Stimulated activated CD8-positive, alpha-beta memory T cell treated with anti-CD3 and anti-CD28 coated beads, Interleukin-12 subunit alpha, Interleukin-12 subunit beta, amount 100 ng/mL, for 24 hours (primary cell): ENCODE results near the gene ERBB2.

Experiments used
- DNase-seq: peaks from one replicate; pipeline ENCODE4 v3.0.0-alpha.2; 2020; ENCODE audit errors: extremely low read depth

ERBB2 gene

DNA sequence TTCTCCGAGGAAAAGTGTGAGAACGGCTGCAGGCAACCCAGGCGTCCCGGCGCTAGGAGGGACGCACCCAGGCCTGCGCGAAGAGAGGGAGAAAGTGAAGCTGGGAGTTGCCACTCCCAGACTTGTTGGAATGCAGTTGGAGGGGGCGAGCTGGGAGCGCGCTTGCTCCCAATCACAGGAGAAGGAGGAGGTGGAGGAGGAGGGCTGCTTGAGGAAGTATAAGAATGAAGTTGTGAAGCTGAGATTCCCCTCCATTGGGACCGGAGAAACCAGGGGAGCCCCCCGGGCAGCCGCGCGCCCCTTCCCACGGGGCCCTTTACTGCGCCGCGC lies at the start of gene ERBB2:
Gene ERBB2 (plus strand): TSS at position 247 of the 330 bp plus-strand sequence. CDS start 175 bp downstream, outside the sequence.
- no peak for DNase-seq

DNA sequence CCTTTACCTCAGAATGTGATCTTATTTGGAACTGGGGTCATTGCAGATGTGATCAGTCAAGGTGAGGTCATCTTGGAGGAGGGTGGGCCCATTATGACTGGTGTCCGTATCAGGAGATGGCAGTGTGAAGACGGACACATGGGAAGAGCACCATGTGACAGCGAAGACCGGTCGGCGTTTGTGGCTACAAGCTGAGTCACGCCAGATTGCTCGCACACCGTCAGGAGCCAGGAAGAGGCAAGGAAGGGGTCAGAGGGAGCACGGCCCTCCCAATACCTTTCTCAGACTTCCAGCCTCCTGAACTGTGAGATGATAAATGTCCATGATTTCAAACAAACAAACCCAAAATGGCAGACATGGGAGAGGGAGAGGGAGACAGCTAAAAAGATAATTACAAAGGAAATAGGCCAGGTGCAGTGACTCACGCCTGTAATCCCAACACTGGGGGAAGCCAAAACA lies 49.7 kb upstream of the ERBB2 start:
- DNase-seq: no peak

GRCh38 chr17:39651923-39652586 lies 47.8 kb upstream of the ERBB2 start:
- no peak for DNase-seq

DNA sequence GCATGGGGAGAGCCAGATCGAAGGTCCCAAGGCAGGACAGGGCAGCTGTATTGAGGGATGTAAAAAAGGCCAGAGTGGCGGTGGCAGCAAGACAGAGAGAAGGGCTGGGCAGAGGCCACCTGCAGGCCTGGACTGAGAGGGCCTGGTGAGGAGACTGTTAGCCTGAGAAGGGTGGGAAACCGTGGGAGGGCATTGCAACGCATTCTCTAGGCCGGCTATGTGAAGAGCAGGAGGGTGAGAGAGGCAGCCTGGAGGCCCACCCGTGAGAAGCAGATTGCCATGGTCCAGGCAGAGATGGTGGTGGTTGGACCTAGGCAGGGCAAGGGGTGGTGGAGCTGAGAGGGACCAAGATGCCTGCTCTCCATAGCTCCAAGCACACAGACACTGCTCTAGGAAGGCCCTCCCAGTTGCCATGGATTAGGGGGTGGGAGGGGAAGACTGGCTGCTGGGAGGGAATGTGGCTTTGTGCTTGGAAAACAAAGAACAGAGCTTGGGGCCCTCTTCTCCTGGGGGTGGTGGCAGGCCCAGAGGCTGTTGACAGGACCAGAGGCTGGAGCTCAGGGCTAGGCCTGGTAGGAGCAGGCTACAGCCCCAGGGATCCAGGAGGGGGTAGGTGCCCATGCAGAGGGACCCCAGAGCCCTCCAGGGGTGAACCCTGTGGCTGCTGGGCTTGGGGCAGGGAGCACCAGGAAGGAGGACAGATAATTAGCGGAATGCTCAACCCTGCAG lies 47.1 kb upstream of the ERBB2 start:
- DNase-seq: no peak

DNA sequence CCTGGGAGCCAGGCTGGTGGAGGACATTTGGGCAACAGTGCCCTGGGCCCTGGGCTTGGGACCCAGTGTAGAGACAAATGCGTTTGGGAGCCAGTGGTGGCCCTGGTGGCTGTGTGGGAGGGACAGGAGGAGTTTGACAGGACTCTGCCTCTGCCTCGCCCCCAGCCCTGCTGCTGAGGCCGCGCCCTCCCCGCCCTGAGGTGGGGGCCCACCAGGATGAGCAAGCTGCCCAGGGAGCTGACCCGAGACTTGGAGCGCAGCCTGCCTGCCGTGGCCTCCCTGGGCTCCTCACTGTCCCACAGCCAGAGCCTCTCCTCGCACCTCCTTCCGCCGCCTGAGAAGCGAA lies 46.6 kb upstream of the ERBB2 start:
- no peak for DNase-seq

GRCh38 chr17:39653662-39654331 lies 46.1 kb upstream of the ERBB2 start:
- DNase-seq: peak; percentile 45

DNA sequence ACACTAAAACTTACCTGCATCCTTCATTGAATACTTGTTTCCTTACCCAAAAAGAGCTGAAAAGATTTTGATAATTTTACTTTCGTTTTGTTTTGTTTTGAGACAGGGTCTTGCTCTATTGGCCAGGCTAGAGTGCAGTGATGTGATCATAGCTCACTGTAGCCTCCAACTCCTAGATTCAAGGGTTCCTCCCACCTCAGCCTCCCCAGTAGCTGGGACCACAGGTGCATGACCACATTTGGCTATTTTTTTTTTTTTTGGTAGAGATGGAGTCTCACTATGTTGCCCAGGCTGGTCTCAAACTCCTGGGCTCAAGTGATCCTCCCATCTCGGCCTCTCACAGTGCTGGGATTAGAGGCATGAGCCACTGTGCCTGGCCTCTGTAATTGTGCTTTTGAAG lies 44.8 kb upstream of the ERBB2 start:
- DNase-seq: no peak

GRCh38 chr17:39658346-39658745 lies 41.5 kb upstream of the ERBB2 start:
- no peak for DNase-seq

DNA sequence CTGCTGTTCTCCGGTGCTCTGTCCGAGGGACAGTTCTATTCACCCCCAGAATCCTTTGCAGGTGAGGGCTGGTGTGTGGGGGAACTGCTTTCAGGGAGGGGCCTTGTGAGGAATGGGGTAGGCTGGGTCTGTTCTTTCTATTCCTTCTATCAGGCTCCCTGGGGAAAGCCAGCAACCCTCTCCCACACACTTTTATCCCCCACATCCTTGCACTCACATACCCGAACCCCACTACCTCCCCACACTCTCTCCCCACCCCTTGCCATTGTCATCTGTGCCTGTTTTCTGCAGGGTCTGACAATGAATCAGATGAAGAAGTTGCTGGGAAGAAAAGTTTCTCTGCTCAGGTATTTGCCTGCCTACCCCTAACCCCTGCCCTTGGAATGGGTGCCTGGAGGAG lies 41.1 kb upstream of the ERBB2 start:
- DNase-seq: no peak

DNA sequence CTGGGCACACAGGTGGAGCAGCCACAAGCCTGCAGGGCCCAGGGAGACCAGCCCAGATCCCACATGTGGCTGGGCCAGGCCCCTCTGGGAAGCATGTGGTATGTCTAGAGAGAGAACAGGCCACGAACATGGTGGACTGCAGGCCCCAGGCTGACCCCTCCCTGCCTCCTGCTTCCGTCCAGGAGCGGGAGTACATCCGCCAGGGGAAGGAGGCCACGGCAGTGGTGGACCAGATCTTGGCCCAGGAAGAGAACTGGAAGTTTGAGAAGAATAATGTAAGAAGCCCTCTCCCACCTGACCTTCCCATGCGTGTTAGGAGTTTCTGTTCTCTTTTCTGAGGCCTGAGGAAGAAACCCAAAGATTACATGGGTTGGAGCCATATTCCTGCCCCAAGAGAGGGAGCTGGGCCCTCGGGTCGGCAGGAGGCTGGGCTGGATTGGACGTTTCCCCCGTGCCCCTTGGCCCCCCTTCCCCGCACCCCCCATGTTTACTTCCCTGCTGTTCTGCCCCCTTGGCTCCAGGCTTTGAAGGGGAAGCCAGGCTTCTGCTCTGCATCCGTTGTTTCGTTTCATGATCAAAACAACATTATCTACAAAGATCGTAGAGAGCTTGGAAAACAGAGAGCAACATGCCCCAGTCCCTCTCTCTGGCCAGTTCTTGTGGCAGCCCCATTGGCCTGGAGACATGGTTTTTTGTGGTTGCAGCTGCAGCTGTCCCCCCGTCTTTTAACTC lies 40.4 kb upstream of the ERBB2 start:
- DNase-seq: no peak

DNA sequence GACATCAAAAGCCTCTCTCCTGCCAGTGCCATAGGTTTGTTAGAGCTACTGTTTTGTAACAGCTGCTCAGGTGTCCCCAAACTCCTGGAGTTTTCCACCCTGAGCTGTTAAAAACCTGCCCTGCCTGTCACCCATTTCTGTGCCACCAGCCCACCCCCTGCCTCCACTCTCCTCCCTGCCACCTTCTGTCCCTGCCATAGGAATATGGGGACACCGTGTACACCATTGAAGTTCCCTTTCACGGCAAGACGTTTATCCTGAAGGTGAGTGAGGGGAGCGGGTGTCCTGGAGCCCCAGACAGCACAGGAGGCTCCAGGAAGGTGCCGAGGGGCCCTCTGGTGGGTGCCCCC lies 39.9 kb upstream of the ERBB2 start:
- no peak for DNase-seq

DNA sequence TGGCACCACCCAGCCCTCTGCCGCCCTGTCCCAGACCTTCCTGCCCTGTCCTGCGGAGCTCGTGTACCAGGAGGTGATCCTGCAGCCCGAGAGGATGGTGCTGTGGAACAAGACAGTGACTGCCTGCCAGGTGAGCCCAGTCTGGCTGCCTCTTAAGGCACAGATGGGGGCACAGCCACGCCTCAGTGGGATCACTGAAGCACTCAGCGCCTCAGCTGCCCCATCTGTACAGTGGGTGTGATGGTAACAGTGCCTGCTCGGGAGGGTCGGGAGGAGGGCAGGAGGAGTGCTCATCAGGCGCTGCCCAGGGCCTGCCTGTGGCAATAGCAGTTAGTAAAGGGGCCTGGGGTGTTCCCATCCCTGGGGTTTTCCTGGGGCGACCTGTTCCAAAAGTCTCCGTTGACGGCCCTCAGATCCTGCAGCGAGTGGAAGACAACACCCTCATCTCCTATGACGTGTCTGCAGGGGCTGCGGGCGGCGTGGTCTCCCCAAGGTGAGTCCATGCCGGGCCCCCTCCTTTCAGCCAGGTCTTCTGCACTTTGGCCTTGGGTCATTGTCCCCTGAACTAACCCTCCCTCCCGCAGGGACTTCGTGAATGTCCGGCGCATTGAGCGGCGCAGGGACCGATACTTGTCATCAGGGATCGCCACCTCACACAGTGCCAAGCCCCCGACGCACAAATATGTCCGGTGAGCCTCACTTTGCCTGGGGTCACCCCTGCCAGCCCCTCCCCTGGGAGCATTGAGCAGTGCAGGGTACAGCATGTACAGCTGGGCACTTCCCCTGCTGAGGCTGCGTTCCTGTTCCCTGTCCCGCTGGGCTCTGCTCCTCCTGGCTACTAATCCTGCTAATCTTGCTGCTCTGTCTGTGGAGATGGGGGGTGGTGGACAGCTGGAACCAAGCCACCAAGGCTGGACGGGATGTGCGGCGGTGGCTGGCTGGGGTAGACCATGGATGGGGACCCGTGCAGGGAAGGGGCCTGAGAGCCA lies 39.2 kb upstream of the ERBB2 start:
- DNase-seq: no peak

DNA sequence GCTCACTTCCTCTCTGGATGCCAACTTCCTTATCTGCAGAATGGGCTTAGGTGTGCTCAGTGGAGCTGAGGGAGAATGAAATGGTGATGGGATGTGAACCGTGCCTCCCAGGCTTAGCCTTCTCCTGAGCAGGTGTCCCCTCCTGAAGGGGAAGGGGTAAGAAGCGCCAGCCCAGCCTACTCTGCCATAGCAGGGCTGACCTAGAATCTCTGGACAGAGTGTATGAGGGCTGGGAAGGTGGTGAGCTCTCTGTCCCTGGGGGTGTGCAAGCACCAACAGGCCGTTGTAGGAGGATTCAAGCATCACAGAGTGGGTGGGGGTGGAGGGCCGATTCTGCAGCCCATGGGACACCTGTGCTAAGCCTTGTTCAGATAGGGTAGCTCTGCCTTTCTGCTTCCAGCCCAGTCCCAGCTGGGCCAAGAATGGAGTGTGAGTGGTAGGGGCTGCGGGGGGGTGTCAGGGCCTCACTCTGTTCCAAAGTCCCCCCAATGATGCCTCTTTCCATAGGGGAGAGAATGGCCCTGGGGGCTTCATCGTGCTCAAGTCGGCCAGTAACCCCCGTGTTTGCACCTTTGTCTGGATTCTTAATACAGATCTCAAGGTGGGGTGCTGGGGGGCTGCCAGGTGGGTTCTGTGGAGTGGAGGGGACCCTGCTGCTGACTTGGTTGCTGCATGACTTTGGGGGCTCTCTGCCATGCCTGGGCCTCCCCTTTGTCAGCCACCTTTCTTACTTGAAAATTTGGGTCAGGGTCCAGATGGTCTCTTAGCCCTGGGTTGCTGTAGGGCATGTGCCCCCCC lies 37.9 kb upstream of the ERBB2 start:
- no peak for DNase-seq

DNA sequence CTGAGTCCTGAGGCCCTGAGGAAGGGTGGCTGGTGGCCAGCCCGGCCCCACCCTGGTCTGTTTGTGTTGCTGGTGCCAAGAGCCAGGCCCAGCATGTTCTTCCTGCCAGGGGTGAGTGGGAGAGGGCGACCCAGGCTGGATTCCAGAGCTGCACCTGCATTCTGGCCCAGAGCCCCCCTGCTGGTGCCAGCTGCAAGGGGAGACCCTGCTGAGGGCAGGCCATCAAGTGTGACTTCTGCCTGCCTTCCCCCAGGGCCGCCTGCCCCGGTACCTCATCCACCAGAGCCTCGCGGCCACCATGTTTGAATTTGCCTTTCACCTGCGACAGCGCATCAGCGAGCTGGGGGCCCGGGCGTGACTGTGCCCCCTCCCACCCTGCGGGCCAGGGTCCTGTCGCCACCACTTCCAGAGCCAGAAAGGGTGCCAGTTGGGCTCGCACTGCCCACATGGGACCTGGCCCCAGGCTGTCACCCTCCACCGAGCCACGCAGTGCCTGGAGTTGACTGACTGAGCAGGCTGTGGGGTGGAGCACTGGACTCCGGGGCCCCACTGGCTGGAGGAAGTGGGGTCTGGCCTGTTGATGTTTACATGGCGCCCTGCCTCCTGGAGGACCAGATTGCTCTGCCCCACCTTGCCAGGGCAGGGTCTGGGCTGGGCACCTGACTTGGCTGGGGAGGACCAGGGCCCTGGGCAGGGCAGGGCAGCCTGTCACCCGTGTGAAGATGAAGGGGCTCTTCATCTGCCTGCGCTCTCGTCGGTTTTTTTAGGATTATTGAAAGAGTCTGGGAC lies 37.1 kb upstream of the ERBB2 start:
- no peak for DNase-seq

- DNase-seq: no peak
Observed at GRCh38 chr17:39663340-39663687, 36.5 kb upstream of the ERBB2 start.

GRCh38 chr17:39663688-39664580 lies 35.9 kb upstream of the ERBB2 start:
- no peak for DNase-seq

DNA sequence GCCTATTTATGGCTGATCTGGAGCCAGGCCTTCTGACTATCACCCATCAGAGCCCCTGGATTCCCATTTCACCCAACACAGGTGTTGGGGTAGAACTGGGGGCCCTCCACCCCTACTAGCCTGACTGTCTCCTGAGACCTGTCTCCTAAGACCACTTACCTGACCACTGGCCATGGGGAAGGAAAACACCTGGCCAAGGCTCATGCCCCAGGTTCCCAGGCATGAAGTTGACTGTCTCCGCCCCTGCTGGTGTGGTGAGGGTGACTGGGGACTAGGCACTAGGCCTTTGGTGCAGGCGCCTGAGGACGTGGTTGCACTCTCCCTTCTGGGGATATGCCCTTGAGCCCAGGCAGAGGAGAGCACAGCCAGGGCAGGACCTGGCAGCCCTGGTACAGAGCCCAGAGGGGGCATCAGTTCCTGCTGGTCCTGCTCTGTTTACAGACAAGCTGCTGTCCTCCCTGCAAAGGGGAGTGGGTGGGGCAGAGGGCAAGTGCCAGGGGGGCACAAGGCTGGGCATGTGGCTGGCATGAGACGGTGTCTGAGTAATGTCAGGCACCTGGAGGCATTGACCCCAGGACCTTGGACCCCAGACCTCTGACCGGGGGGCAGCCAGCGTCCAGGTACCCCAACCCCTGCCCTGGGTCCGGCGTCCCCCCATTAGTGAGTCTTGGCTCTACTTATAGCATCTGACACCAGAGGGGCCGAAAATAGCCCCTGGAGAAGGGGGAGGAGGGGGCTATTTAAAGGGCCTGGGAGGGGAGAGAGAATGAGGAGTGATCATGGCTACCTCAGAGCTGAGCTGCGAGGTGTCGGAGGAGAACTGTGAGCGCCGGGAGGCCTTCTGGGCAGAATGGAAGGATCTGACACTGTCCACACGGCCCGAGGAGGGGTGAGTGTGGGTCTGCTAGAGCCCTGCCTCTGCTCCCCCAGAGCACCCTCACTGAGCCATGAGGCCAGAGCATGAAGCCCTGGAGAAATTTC lies 35.0 kb upstream of the ERBB2 start, which contains the start of gene TCAP:
Gene TCAP (plus strand): TSS at position 769 of the 981 bp plus-strand sequence. CDS start 11 bp downstream, at position 780.
- DNase-seq: no peak
